ENCODE measurements around the gene RNFT2. TPM values are rescaled to one million over a fixed set of nuclear protein-coding genes. Genes with fewer than 3 reads are reported as not detected.

RNFT2 gene
- total RNA-seq, 2 experiments from 2014 or later: 14.8 to 16.9 TPM

DNA sequence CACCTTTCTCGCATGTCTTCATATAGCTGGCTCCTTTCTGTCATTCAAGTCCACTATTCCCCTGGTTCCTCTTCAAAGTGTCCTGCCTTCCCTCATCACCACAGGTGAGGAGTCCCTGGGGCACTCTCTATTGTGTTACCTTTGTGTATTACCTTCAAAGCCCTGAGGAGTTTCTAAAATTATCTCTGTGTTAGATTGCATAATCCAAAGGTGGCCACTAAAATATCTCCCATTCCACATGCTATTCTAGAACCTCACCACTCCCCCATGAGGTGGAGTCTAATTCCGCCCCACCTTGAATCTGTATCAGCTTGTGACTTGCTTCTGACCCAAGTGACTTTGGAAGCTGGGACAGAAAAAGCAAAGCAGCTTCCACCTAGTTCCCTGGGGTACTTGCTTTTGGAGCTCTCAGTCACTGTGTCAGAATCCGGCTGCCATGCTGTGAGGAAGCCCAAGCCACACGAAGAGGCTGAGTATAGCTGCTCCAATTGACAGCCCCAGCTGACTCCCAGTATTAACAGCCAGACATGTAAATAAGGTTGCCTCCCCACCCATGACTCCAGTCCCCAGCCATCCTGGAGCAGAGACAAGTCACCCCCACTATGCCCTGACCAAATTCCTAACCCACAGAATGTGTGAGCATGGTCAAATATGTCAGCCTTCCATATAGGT, 136.3 kb downstream of the RNFT2 start:
- Mint-ChIP-seq H3K27ac (peak overlapping the region; percentile 30), H3K36me3 (no peaks in the 10 kb centered on the region), H3K4me3 (no peak overlapping the region), H3K9me3 (no peaks in the 10 kb centered on the region), H3K4me1 (peaks cover 23% of the 10 kb centered on the region), H3K27me3 (peaks cover 45% of the 10 kb centered on the region)
- no peak for DNase-seq

DNA sequence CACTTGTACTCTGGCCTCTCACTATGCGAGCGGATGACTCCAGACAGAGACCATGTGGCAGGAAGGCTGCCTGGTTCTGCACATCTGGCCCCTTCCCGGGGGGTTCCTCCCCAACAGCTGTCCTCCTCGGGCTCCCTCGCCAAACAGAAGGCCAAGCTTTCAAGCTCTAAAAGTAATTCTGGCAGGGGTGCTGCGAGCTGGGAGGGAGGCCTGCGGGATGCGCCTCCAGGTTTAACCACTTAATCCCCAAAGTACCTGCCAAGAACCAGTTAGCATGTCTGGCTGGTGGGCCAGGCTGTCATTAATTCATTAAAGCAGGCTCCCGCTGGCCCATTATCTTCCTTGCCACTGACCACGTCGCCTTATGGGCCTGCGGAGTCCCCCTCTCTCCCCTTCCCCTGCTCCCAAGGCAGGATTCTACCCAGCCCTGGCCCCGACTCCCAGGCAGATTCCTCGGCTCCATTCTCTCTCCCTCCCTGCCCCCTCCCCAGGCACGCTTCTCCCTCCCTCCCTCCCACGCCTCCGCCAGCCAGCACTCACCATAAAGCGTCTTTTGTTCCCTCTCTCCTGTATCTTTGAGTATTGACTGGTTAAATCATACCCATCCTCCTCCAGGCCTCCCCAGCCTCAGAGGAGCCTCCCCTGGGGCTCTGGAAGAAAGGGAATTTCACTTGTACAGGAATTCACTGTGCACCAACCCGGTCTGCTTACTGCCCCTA, 138.2 kb downstream of the RNFT2 start:
- Mint-ChIP-seq H3K4me1 (peaks cover 33% of the 10 kb centered on the region), H3K36me3 (no peaks in the 10 kb centered on the region), H3K4me3 (no peak overlapping the region), H3K27ac (no peak overlapping the region), H3K9me3 (no peaks in the 10 kb centered on the region), H3K27me3 (peaks cover 58% of the 10 kb centered on the region)
- DNase-seq: no peak

DNA sequence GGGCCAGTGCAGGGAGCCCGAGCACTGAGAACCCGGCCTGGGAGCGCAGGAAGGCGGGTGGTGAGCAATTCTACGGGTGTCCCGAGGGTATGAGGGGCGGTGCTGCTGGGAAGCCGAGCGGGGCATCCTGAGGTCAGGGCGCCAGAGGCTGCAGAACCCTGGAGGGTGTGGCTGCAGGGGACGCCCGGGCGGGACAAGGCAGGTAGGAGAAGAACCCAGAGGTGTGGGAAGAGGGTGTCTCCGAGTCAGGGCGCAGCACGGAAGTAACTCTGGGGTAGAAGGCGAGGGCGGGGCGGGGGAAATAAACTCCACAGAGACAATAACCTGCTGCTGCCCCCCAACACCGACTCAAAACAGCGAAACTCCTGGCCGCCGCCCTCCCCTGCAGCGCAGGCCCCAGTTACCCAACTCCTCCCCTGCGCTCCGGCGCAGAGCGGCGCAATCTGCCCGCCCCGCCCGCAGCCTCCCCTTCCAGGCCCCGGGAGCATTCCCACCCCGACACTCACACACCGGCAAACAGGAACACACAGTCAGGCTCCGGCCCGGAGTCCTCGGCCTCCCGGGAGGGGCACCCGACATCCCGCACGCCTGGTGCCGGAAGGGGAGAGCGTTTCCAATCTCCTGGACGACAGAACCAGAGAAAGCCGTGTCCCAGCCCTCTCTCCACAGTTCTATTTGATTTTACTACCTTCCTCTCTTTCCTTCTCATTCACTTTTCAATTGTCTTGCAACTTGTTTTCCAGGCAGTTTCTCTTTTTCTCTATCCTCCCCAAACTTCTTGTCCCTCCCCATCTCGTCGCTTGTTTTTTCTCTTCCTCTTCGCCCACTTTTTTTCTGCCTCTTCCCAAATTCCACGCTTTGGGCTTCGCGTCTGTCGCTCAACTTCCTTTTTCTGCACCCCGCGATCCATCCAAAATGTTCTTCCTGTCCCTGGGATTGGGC, 140.7 kb downstream of the RNFT2 start:
- Mint-ChIP-seq H3K36me3 (no peaks in the 10 kb centered on the region), H3K27ac (no peak overlapping the region), H3K4me1 (peaks cover 30% of the 10 kb centered on the region), H3K9me3 (no peaks in the 10 kb centered on the region), H3K27me3 (peaks cover 81% of the 10 kb centered on the region), H3K4me3 (peak overlapping the region; percentile 69)
- peak; percentile 7 for DNase-seq

- peak; percentile 30 for DNase-seq
- Mint-ChIP-seq H3K27me3 (peaks cover 86% of the 10 kb centered on the region), H3K4me3 (peak overlapping the region; percentile 81), H3K9me3 (no peaks in the 10 kb centered on the region), H3K27ac (no peak overlapping the region), H3K36me3 (no peaks in the 10 kb centered on the region), H3K4me1 (peaks cover 25% of the 10 kb centered on the region)
Measured at GRCh38 chr12:116879509-116880212, 141.5 kb downstream of the RNFT2 start.

- no peak for DNase-seq
- Mint-ChIP-seq H3K4me1 (peaks cover 25% of the 10 kb centered on the region), H3K36me3 (no peaks in the 10 kb centered on the region), H3K4me3 (peak overlapping the region; percentile 81), H3K27me3 (peaks cover 84% of the 10 kb centered on the region), H3K27ac (no peak overlapping the region), H3K9me3 (no peaks in the 10 kb centered on the region)
Measured at GRCh38 chr12:116880213-116880816, 142.2 kb downstream of the RNFT2 start.

DNA sequence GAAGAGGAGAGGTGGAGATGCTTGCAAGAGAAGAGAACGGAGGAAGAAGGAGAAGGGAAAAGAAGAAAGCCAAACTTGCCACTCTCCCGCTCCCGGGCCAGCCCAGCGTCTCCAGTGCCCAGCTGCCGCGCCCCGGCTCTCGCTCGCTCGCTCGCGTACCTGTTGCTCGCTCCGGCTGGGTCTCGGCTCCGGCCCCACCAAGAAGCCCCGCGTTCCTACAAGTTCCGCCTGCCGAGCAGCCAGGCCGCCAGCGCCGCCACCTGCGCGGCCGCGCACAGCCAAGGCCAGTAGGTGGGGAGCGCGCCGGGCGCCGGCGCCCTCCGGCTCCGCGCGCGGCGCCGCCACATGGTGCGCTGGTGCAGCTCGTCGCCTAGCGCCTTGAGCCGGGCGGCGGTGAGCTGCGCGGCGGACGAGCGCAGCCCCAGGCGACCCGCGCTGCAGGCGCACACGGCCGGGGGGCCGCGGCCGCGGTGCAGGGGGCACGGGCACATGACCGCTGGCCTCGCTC, 142.8 kb downstream of the RNFT2 start:
- Mint-ChIP-seq H3K27me3 (peaks cover 80% of the 10 kb centered on the region), H3K4me3 (peak overlapping the region; percentile 81), H3K4me1 (peaks cover 25% of the 10 kb centered on the region), H3K27ac (no peak overlapping the region), H3K36me3 (no peaks in the 10 kb centered on the region), H3K9me3 (no peaks in the 10 kb centered on the region)
- DNase-seq: peak; percentile 67

DNA sequence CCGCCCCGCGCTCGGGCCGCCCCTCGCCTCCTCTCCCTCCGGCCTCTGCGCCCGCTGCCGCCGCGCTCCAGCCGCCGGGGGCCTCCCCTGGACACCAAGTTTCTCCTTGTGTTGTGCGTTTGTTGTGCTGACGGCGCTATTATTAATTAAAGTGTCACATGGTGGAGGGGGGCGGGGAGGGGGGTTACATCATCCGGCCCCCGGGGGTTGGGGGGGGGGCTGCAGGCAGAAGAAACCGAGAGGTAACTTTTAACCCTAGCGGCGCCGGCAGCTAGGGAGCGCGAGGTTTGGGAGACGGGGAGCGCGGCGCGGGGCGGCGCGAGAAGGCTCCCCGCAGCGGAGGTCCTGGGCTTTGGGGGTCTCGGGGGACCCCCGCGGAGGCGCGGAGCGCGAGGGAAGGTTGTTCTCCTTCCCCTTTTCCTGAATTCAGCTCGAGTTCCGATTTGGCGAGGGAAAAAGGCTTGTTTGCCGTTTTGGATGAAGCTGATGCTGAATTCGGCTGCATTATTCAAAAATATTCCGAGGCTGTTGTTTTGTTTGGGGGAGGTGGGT, 143.3 kb downstream of the RNFT2 start, which contains the start of gene HRK:
HRK (minus strand) TSS at position 117 of the 552 bp plus-strand sequence. CDS start 134 bp downstream, outside the sequence.
- H3K9me3 Mint-ChIP-seq: no peaks in the 10 kb centered on the region
- peaks cover 25% of the 10 kb centered on the region for H3K4me1 Mint-ChIP-seq
- no peak within 1 kb of the TSS for H3K27ac Mint-ChIP-seq
- no peak for DNase-seq
- peaks cover 77% of the 10 kb centered on the region for H3K27me3 Mint-ChIP-seq
- H3K36me3 Mint-ChIP-seq: no peaks in the 10 kb centered on the region
- peak within 1 kb of the TSS; percentile 81 for H3K4me3 Mint-ChIP-seq

- DNase-seq: no peak
- H3K36me3 Mint-ChIP-seq: no peaks in the 10 kb centered on the region
- H3K9me3 Mint-ChIP-seq: no peaks in the 10 kb centered on the region
- H3K4me1 Mint-ChIP-seq: peaks cover 25% of the 10 kb centered on the region
- peak overlapping the region; percentile 45 for H3K4me3 Mint-ChIP-seq
- H3K27ac Mint-ChIP-seq: no peak overlapping the region
- peaks cover 71% of the 10 kb centered on the region for H3K27me3 Mint-ChIP-seq
Measured at GRCh38 chr12:116881877-116882507, 143.9 kb downstream of the RNFT2 start.

DNA sequence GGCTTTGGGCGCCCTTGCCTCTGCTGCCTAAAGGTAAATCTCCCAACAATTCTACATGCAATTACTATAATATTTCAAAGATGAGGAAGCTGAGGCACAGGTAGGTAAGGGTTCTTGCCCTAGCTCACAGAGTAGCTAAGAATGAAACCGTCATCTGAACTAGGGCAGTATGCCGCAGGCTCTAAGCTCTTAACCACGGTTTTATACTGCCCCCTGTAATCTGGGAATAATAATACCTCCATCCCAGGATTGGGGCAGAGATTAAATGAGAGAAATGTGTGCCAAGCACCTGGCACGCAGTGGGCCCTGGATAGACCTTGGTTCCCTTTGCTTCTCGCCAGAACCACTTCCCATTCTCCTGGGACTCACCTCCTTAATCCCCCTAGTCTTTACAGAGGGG, 144.6 kb downstream of the RNFT2 start:
- no peak overlapping the region for H3K4me3 Mint-ChIP-seq

DNA sequence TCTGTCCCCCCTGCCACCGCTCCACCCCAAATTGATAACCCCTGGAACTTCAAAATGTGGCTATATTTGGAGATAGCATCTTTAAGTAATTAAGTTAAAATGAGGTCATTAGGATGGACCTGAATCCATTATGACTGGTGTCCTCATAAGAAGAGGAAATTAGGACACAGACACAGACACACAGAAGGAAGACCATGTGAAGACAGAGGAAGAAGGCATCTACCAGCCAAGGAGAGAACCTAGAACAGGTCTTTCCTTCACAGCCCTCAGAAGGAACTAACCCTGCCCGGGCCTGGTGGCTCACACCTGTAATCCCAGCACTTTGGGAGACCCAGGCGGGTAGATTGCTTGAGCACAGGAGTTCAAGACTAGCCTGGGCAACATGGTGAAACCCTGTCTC, 146.8 kb downstream of the RNFT2 start:
- Mint-ChIP-seq H3K27me3 (peaks cover 42% of the 10 kb centered on the region), H3K36me3 (no peaks in the 10 kb centered on the region), H3K4me1 (peaks cover 11% of the 10 kb centered on the region), H3K4me3 (no peak overlapping the region), H3K27ac (no peak overlapping the region), H3K9me3 (no peaks in the 10 kb centered on the region)
- DNase-seq: no peak

More for the DNA sequence above, 144.6 kb downstream of the RNFT2 start:
- no peak overlapping the region for H3K27ac Mint-ChIP-seq
- no peaks in the 10 kb centered on the region for H3K9me3 Mint-ChIP-seq
- H3K27me3 Mint-ChIP-seq: peaks cover 63% of the 10 kb centered on the region
- DNase-seq: no peak
- H3K36me3 Mint-ChIP-seq: no peaks in the 10 kb centered on the region
- H3K4me1 Mint-ChIP-seq: peaks cover 25% of the 10 kb centered on the region

DNA sequence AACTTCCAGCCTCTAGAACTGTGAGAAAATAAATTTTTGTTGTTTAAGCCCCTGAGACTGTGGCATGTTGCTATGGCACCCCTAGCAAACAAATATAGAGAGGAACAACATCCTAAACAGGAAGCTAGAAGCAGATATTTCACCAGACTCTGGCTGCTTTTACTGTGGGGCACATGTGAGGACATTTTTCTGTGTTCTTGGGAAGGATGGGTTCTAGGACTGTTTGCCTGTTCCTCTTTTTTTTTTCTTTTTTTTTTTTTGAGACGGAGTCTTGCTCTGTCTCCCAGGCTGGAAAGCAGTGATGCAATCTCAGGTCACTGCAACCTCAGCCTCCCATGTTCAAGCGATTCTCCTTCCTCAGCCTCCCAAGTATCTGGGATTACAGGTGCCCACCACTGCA, 147.4 kb downstream of the RNFT2 start:
- H3K36me3 Mint-ChIP-seq: no peaks in the 10 kb centered on the region
- no peak overlapping the region for H3K4me3 Mint-ChIP-seq
- peaks cover 36% of the 10 kb centered on the region for H3K27me3 Mint-ChIP-seq
- H3K4me1 Mint-ChIP-seq: peaks cover 5% of the 10 kb centered on the region
- H3K9me3 Mint-ChIP-seq: no peaks in the 10 kb centered on the region
- DNase-seq: no peak
- H3K27ac Mint-ChIP-seq: no peak overlapping the region

- DNase-seq: no peak
- Mint-ChIP-seq H3K36me3 (no peaks in the 10 kb centered on the region), H3K27ac (no peak overlapping the region), H3K9me3 (no peaks in the 10 kb centered on the region), H3K4me3 (no peak overlapping the region), H3K4me1 (no peaks in the 10 kb centered on the region), H3K27me3 (peaks cover 24% of the 10 kb centered on the region)
Measured at GRCh38 chr12:116887244-116887643, 149.1 kb downstream of the RNFT2 start.

DNA sequence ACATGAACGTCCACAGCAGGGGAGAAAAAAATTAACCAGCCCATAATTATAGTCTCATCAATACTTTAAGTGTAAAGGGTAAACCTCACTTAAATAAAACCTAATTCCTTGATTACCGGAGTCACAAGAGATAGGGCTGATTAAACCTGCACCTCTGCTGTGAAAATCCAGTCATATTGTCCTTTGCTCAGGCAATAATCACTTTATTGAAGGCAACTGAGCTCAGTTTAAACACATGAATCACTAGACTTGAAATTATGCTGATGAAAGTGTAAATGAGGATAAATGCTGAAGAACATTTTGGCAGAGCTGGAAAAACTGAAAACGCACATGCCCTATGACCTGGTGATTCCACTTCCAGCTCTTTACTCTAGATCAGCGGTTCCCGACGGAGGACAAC, 149.8 kb downstream of the RNFT2 start:
- H3K36me3 Mint-ChIP-seq: no peaks in the 10 kb centered on the region
- no peaks in the 10 kb centered on the region for H3K4me1 Mint-ChIP-seq
- DNase-seq: no peak
- H3K27me3 Mint-ChIP-seq: peaks cover 18% of the 10 kb centered on the region
- no peaks in the 10 kb centered on the region for H3K9me3 Mint-ChIP-seq
- H3K4me3 Mint-ChIP-seq: no peak overlapping the region
- H3K27ac Mint-ChIP-seq: no peak overlapping the region

Measured in activated naive CD8-positive, alpha-beta T cell treated with anti-CD3 and anti-CD28 coated beads for 36 hours (primary cell).